ENCODE data around the gene BNC2. TPM values are rescaled to one million over a fixed set of nuclear protein-coding genes. Genes with fewer than 3 reads are reported as not detected.

The BNC2 gene
- total RNA-seq, 4 donors from 2014 or later, result 3.9 to 45.4 (median 13.1) TPM

GRCh38 chr9:16386007-16386826 lies 484.3 kb downstream of the BNC2 start:
- H3K36me3 ChIP-seq, result no peaks in the 10 kb centered on the region
- no peak for TF ChIP-seq CTCF (IDR thresholded peaks at IDR 0.05)
- TF ChIP-seq POLR2A (IDR thresholded peaks at IDR 0.05), result no peak
- H3K4me3 ChIP-seq, result no peak overlapping the region
- H3K4me1 ChIP-seq, result no peaks in the 10 kb centered on the region
- H3K27me3 ChIP-seq, result no peaks in the 10 kb centered on the region
- no peak overlapping the region for H3K27ac ChIP-seq
- DNase-seq, result no peak
- H3K9me3 ChIP-seq, result no peaks in the 10 kb centered on the region

- H3K9me3 ChIP-seq, result no peaks in the 10 kb centered on the region
- TF ChIP-seq CTCF (IDR thresholded peaks at IDR 0.05) (no peak), POLR2A (IDR thresholded peaks at IDR 0.05) (no peak)
- H3K4me1 ChIP-seq, result no peaks in the 10 kb centered on the region
- no peak for DNase-seq
- no peaks in the 10 kb centered on the region for H3K36me3 ChIP-seq
- no peaks in the 10 kb centered on the region for H3K27me3 ChIP-seq
- no peak overlapping the region for H3K27ac ChIP-seq
- no peak overlapping the region for H3K4me3 ChIP-seq
Measured at GRCh38 chr9:16385590-16385989, 484.9 kb downstream of the BNC2 start.

GRCh38 chr9:16384993-16385392 lies 485.5 kb downstream of the BNC2 start:
- H3K27ac ChIP-seq, result no peak overlapping the region
- H3K9me3 ChIP-seq, result no peaks in the 10 kb centered on the region
- no peak overlapping the region for H3K4me3 ChIP-seq
- H3K4me1 ChIP-seq, result no peaks in the 10 kb centered on the region
- no peak for DNase-seq
- no peaks in the 10 kb centered on the region for H3K27me3 ChIP-seq
- no peak for TF ChIP-seq POLR2A (IDR thresholded peaks at IDR 0.05)
- TF ChIP-seq CTCF (IDR thresholded peaks at IDR 0.05), result no peak
- H3K36me3 ChIP-seq, result no peaks in the 10 kb centered on the region

GRCh38 chr9:16377311-16377710 lies 493.2 kb downstream of the BNC2 start:
- H3K9me3 ChIP-seq, result no peaks in the 10 kb centered on the region
- DNase-seq, result no peak
- no peak for TF ChIP-seq CTCF (IDR thresholded peaks at IDR 0.05)
- no peak for TF ChIP-seq POLR2A (IDR thresholded peaks at IDR 0.05)
- no peaks in the 10 kb centered on the region for H3K4me1 ChIP-seq
- no peaks in the 10 kb centered on the region for H3K27me3 ChIP-seq
- no peaks in the 10 kb centered on the region for H3K36me3 ChIP-seq
- H3K4me3 ChIP-seq, result no peak overlapping the region
- no peak overlapping the region for H3K27ac ChIP-seq

- TF ChIP-seq POLR2A (IDR thresholded peaks at IDR 0.05), result no peak
- no peak for TF ChIP-seq CTCF (IDR thresholded peaks at IDR 0.05)
- H3K36me3 ChIP-seq, result no peaks in the 10 kb centered on the region
- H3K4me1 ChIP-seq, result no peaks in the 10 kb centered on the region
- DNase-seq, result no peak
- no peaks in the 10 kb centered on the region for H3K27me3 ChIP-seq
- H3K4me3 ChIP-seq, result no peak overlapping the region
- peaks cover 0 to 2% (median 0%) of the 10 kb centered on the region in 4 donors for H3K9me3 ChIP-seq
- H3K27ac ChIP-seq, result no peak overlapping the region
Measured at GRCh38 chr9:16371306-16371705, 499.2 kb downstream of the BNC2 start.

All from Peyer's patch (tissue), 4 donors.